GM12878 (cell line): ENCODE data around the gene HS3ST5. TPM values are rescaled to one million over a fixed set of nuclear protein-coding genes. Genes with fewer than 3 reads are reported as not detected.

Experiments used
- ATAC-seq: fragments of 200-7000 bp; cut with Tn5 transposase; 3 replicates; pipeline ENCODE4 v1.9.1; 2020; ENCODE audit warnings: mild to moderate bottlenecking, moderate library complexity
- BruUV-seq: library from RNA; stranded (reverse); fragments of 400-500 nt; replicated peaks from 2 replicates; lab custom pipeline; 2021; lab: Mats Ljungman, UMichigan
- CTCF ChIA-PET: fragments of 300-600 bp; sonication (Branson Sonifier 250); formaldehyde crosslinking; extraction: SDS; loops from one replicate; lab custom pipeline; 2021; ENCODE audit warnings: inconsistent platforms; lab: Yijun Ruan, JAX
- POLR2A ChIA-PET: fragments of 350-600 bp; formaldehyde crosslinking; extraction: SDS; loops from one replicate; lab custom pipeline; 2021; ENCODE audit warnings: inconsistent platforms; lab: Charles Lee
- RAD21 ChIA-PET: fragments of 300-600 bp; sonication (Branson Sonifier 250); formaldehyde crosslinking; loops from one replicate; lab custom pipeline; 2023; ENCODE audit warnings: antibody characterized with exemption; ENCODE audit not compliant: unreplicated experiment; lab: Charles Lee
- SMC1A ChIA-PET: fragments of 300-600 bp; sonication (Branson Sonifier 250); formaldehyde crosslinking; loops from one replicate; lab custom pipeline; 2023; ENCODE audit not compliant: unreplicated experiment, uncharacterized antibody; lab: Charles Lee
- DNase-seq: peaks from one replicate; pipeline ENCODE4 v3.0.0-alpha.2; 2011; ENCODE audit warnings: low read depth, low spot score
- FAIRE-seq: peaks from 3 replicates; lab custom pipeline; 2011; peaks lifted over from hg19 to GRCh38; lab: Jason Lieb, UNC
- H2AFZ ChIP-seq: 2 replicates; pipeline ENCODE4 v1.6.0; 2011; ENCODE audit warnings: low read depth, low read length, control low read depth; ENCODE audit not compliant: control insufficient read depth
- H3K27ac ChIP-seq: 2 replicates; pipeline ENCODE4 v1.5.1; 2011; ENCODE audit warnings: control low read depth; ENCODE audit not compliant: control insufficient read depth, insufficient read depth
- H3K27me3 ChIP-seq, 2 experiments: replicated peaks in 1 of 2; 2 replicates each; pipeline versions ENCODE4 v1.6.0 to v1.6.1; 2011; ENCODE audit warnings: low read length in 1 of 2; ENCODE audit not compliant: control insufficient read depth in 2 of 2, insufficient read depth in 2 of 2
- H3K36me3 ChIP-seq, 2 experiments: 2 replicates each; pipeline ENCODE4 v1.5.1; 2011; ENCODE audit warnings: low read length in 1 of 2; ENCODE audit not compliant: control insufficient read depth in 2 of 2, insufficient read depth in 2 of 2
- H3K4me1 ChIP-seq: 2 replicates; pipeline ENCODE4 v1.6.1; 2011; ENCODE audit warnings: mild to moderate bottlenecking, low read length, moderate library complexity, mixed read lengths; ENCODE audit not compliant: control insufficient read depth, insufficient read depth
- H3K4me2 ChIP-seq: 2 replicates; pipeline ENCODE4 v1.6.0; 2011; ENCODE audit warnings: control low read depth; ENCODE audit not compliant: control insufficient read depth, insufficient read depth
- H3K4me3 ChIP-seq: fragments of 200-600 bp; sonication (generic); 2 replicates; pipeline ENCODE4 v1.5.1; 2016
- H3K79me2 ChIP-seq: 2 replicates; pipeline ENCODE4 v1.6.0; 2011; ENCODE audit warnings: low read length; ENCODE audit not compliant: control insufficient read depth, insufficient read depth
- H3K9ac ChIP-seq: 2 replicates; pipeline ENCODE4 v1.8.0; 2011; ENCODE audit warnings: low read length, control low read depth, mixed read lengths; ENCODE audit not compliant: control insufficient read depth, insufficient read depth
- H3K9me3 ChIP-seq: replicated peaks from 3 replicates; pipeline ENCODE4 v1.5.1; 2011; ENCODE audit warnings: mild to moderate bottlenecking, low read length; ENCODE audit not compliant: control insufficient read depth, insufficient read depth
- H4K20me1 ChIP-seq: 2 replicates; pipeline ENCODE4 v1.6.0; 2011; ENCODE audit not compliant: control insufficient read depth, insufficient read depth
- CEBPZ ChIP-seq: fragments of 150-350 bp; IDR thresholded peaks from 2 replicates; pipeline ENCODE4 v1.6.1; 2016; ENCODE audit warnings: low read depth, low read length
- DPF2 ChIP-seq: fragments of 450-650 bp; IDR thresholded peaks from 2 replicates; pipeline ENCODE4 v1.6.1; 2017; ENCODE audit warnings: mild to moderate bottlenecking
- EED ChIP-seq: sonication (generic); IDR thresholded peaks from 2 replicates; pipeline ENCODE4 v1.6.1; 2016; ENCODE audit warnings: antibody characterized with exemption, low read depth
- EGR1 ChIP-seq, 2 experiments: IDR thresholded peaks; 1 replicate in 1 of 2; 2 replicates in 1 of 2; pipeline ENCODE4 v1.6.1; 2011 to 2012; ENCODE audit warnings: low read depth in 2 of 2, low read length in 2 of 2, borderline replicate concordance in 1 of 2, mild to moderate bottlenecking in 1 of 2, moderate library complexity in 1 of 2
- FOXM1 ChIP-seq: IDR thresholded peaks from 2 replicates; pipeline ENCODE4 v1.6.1; 2012; ENCODE audit warnings: low read depth, mild to moderate bottlenecking, inconsistent platforms, low read length, moderate library complexity
- IKZF2 ChIP-seq, 2 experiments: fragments of 450-650 bp; IDR thresholded peaks; 2 replicates each; pipeline ENCODE4 v1.6.1; 2017; ENCODE audit warnings: mild to moderate bottlenecking in 2 of 2, moderate library complexity in 2 of 2
- JUNB ChIP-seq: IDR thresholded peaks from 2 replicates; pipeline ENCODE4 v1.6.1; 2016; ENCODE audit warnings: antibody characterized with exemption, mild to moderate bottlenecking
- KLF5 ChIP-seq: fragments of 450-650 bp; IDR thresholded peaks from 2 replicates; pipeline ENCODE4 v1.6.1; 2014; ENCODE audit warnings: mild to moderate bottlenecking; ENCODE audit not compliant: partially characterized antibody
- NR2C1 ChIP-seq: fragments of 450-650 bp; IDR thresholded peaks from 2 replicates; pipeline ENCODE4 v1.6.1; 2017; ENCODE audit warnings: antibody characterized with exemption, mild to moderate bottlenecking, moderate library complexity
- NR2C2 ChIP-seq: IDR thresholded peaks from 2 replicates; pipeline ENCODE4 v1.6.1; 2011; ENCODE audit warnings: borderline replicate concordance, low read depth; ENCODE audit not compliant: control insufficient read depth, insufficient read length
- NRF1 ChIP-seq: conservative IDR thresholded peaks from 2 replicates; pipeline ENCODE4 v1.6.1; 2011; ENCODE audit warnings: mild to moderate bottlenecking, low read depth, low read length, improper control_type of control experiment
- SMARCA5 ChIP-seq: fragments of 450-650 bp; IDR thresholded peaks from 2 replicates; pipeline ENCODE4 v1.6.1; 2017; ENCODE audit warnings: mild to moderate bottlenecking
- SPI1 ChIP-seq: IDR thresholded peaks from 2 replicates; pipeline ENCODE4 v1.6.1; 2011; ENCODE audit warnings: low read depth, mild to moderate bottlenecking, low read length, moderate library complexity, borderline replicate concordance; ENCODE audit not compliant: insufficient read depth
- SREBF1 ChIP-seq: IDR thresholded peaks from 2 replicates; pipeline ENCODE4 v1.6.1; 2012; ENCODE audit warnings: mild to moderate bottlenecking, low read length
- STAT1 ChIP-seq: fragments of 450-650 bp; conservative IDR thresholded peaks from 2 replicates; pipeline ENCODE4 v1.6.1; 2014; ENCODE audit warnings: antibody characterized with exemption, mild to moderate bottlenecking
- YBX1 ChIP-seq: fragments of 450-650 bp; IDR thresholded peaks from 2 replicates; pipeline ENCODE4 v1.6.1; 2016; ENCODE audit warnings: antibody characterized with exemption
- YY1 ChIP-seq: IDR thresholded peaks from 2 replicates; pipeline ENCODE4 v1.6.1; 2011; ENCODE audit warnings: low read depth, mild to moderate bottlenecking, low read length
- WGBS: methylation state at CpG from one replicate; pipeline ENCODE4 v1.1.6; 2016; ENCODE audit warnings: low lambda C conversion rate; ENCODE audit not compliant: insufficient replicate concordance, insufficient coverage; ENCODE audit errors: missing lambda C conversion rate; 5-methylcytosine and 5-hydroxymethylcytosine counted together
- in situ Hi-C: fragments of 300-500 bp; cut with MboI; formaldehyde crosslinking; loops from 9 replicates; pipeline ENCODE4 v1.14.3; 2018; ENCODE audit warnings: mixed read lengths
- intact Hi-C: fragments of 100-400 bp; cut with micrococcal nuclease; formaldehyde crosslinking; loops from one replicate; pipeline ENCODE4 v1.14.2; 2022; ENCODE audit not compliant: unreplicated experiment
- polyA plus RNA-seq, 11 experiments: library from polyadenylated mRNA; depleted of rRNA in 4 of 11; unstranded in 6 of 11; stranded (reverse) in 5 of 11; fragments of >200 nt; fragmentation: Nextera tagmentation in 4 of 11; fragmentation: Illumina TruSeq in 1 of 11; extraction: Ambion mirVana in 4 of 11; extraction: Trizol in 1 of 11; gene quantifications; 1 replicate in 1 of 11; 2 replicates in 10 of 11; pipeline versions ENCODE4 v1.2.1 to v1.2.3, GENCODE V29; 2011 to 2016; ENCODE audit warnings: inconsistent platforms in 2 of 11, missing spikeins in 2 of 11, low read depth in 1 of 11
- total RNA-seq, 4 experiments: library from RNA; depleted of rRNA in 3 of 4; stranded (reverse); fragments of >200 nt in 3 of 4; fragmentation: Illumina TruSeq in 1 of 4; extraction: Trizol in 1 of 4; gene quantifications; 2 replicates each; pipeline versions ENCODE4 v1.2.1 to v1.2.3, GENCODE V29; 2013 to 2021

Gene HS3ST5
- total and polyA plus RNA-seq, 10 of the 15 experiments (the other 5 are each of a cell fraction or from before 2014, with no cell fraction given), result 0.04 TPM; not detected in 9

- Histone ChIP-seq H3K4me3 (no peak overlapping the region), H3K79me2 (no peaks in the 10 kb centered on the region), H2AFZ (no peak overlapping the region), H3K27me3 (no peaks in the 10 kb centered on the region), H4K20me1 (no peaks in the 10 kb centered on the region), H3K36me3 (no peaks in the 10 kb centered on the region), H3K9ac (no peak overlapping the region), H3K27ac (no peak overlapping the region), H3K4me1 (no peaks in the 10 kb centered on the region), H3K9me3 (no peaks in the 10 kb centered on the region), H3K4me2 (no peak overlapping the region)
- SMC1A ChIA-PET, result no interaction called here
- POLR2A ChIA-PET, result no interaction called here
- BruUV-seq, result no TSS peak
- ATAC-seq (no peak), FAIRE-seq (no peak), DNase-seq (no peak)
- WGBS, result 0% methylated on average over 1 of the region's 1 CpG
- in situ Hi-C loops, result no loop called here
- TF ChIP-seq DPF2 (no peak), NR2C2 (no peak), KLF5 (no peak), JUNB (no peak), FOXM1 (no peak), SPI1 (no peak), EED (no peak), SREBF1 (no peak), STAT1 (no peak)
- CTCF ChIA-PET, result no interaction called here
- RAD21 ChIA-PET, result no interaction called here
- intact Hi-C loops, result no loop called here
Observed at GRCh38 chr6:114375541-114376192, 32.8 kb upstream of the HS3ST5 start.

GRCh38 chr6:114367315-114367961 is 24.6 kb upstream of the HS3ST5 start:
- intact Hi-C loops, result no loop called here
- DNase-seq (no peak), FAIRE-seq (no peak), ATAC-seq (no peak)
- Histone ChIP-seq H3K4me2 (no peak overlapping the region), H4K20me1 (no peaks in the 10 kb centered on the region), H3K4me1 (no peaks in the 10 kb centered on the region), H3K79me2 (no peaks in the 10 kb centered on the region), H3K4me3 (no peak overlapping the region), H2AFZ (no peak overlapping the region)
- 79% methylated on average over 1 of the region's 1 CpG for WGBS
- ChIA-PET POLR2A (no interaction called here), CTCF (no interaction called here)
- TF ChIP-seq NR2C1 (no peak), IKZF2 (IDR thresholded peaks at IDR 0.05) (no peak), SMARCA5 (no peak), NRF1 (no peak), YY1 (no peak), EGR1 (IDR thresholded peaks at IDR 0.05; ENCODE audit: borderline replicate concordance in 1 of 2, low read depth in 2 of 2, low read length in 2 of 2) (no peak), YBX1 (no peak), CEBPZ (no peak)
- TF ChIP-seq, all 136 proteins: peak for 0
- RAD21 ChIA-PET, result no interaction called here
- no peak overlapping the region for H3K9ac ChIP-seq
- no peaks in the 10 kb centered on the region for H3K9me3 ChIP-seq
- no TSS peak for BruUV-seq
- H3K27ac ChIP-seq, result no peak overlapping the region
- in situ Hi-C loops, result no loop called here
- no peaks in the 10 kb centered on the region for H3K27me3 ChIP-seq
- SMC1A ChIA-PET, result no interaction called here
- H3K36me3 ChIP-seq, result no peaks in the 10 kb centered on the region
